Keratinocyte (primary cell): Measurements from ENCODE around the gene TMEM129. TPM values are rescaled to one million over a fixed set of nuclear protein-coding genes. Genes with fewer than 3 reads are reported as not detected.

Experiments used
- DNase-seq: peaks from one replicate; pipeline ENCODE4 v3.0.0-alpha.2; 2011; ENCODE audit warnings: low read depth, missing footprints, low spot score
- FAIRE-seq: peaks from 2 replicates; lab custom pipeline; 2011; peaks lifted over from hg19 to GRCh38; lab: Jason Lieb, UNC
- H2AFZ ChIP-seq: 2 replicates; pipeline ENCODE4 v1.6.0; 2012; ENCODE audit warnings: low read length, control low read depth, inconsistent platforms; ENCODE audit not compliant: control insufficient read depth
- H3K27ac ChIP-seq: 2 replicates; pipeline ENCODE4 v1.5.1; 2011; ENCODE audit warnings: low read length; ENCODE audit not compliant: control insufficient read depth, insufficient read depth
- H3K27me3 ChIP-seq: 3 replicates; pipeline ENCODE4 v1.6.0; 2011; ENCODE audit warnings: low read length; ENCODE audit not compliant: control insufficient read depth, insufficient read depth; ENCODE audit errors: extremely low read depth
- H3K36me3 ChIP-seq, 2 experiments: 2 replicates in 1 of 2; 3 replicates in 1 of 2; pipeline ENCODE4 v1.5.1; 2011; ENCODE audit warnings: low read length in 2 of 2, mild to moderate bottlenecking in 1 of 2; ENCODE audit not compliant: control insufficient read depth in 2 of 2, insufficient read depth in 2 of 2; ENCODE audit errors: extremely low read depth in 1 of 2
- H3K4me1 ChIP-seq: 3 replicates; pipeline ENCODE4 v1.5.1; 2011; ENCODE audit warnings: low read length; ENCODE audit not compliant: control insufficient read depth, insufficient read depth; ENCODE audit errors: extremely low read depth
- H3K4me2 ChIP-seq: 3 replicates; pipeline ENCODE4 v1.6.0; 2011; ENCODE audit warnings: low read depth, low read length; ENCODE audit not compliant: control insufficient read depth, insufficient read depth; ENCODE audit errors: extremely low read depth
- H3K4me3 ChIP-seq, 3 experiments: fragments of 200-600 bp in 1 of 3; sonication (generic) in 1 of 3; 2 replicates in 2 of 3; 3 replicates in 1 of 3; pipeline ENCODE4 v1.5.1; 2011 to 2016; ENCODE audit warnings: low read length in 3 of 3, mild to moderate bottlenecking in 3 of 3, control low read depth in 2 of 3, inconsistent platforms in 1 of 3, low read depth in 1 of 3, mixed read lengths in 1 of 3, mixed run types in 1 of 3, moderate library complexity in 1 of 3; ENCODE audit not compliant: control insufficient read depth in 2 of 3, insufficient read depth in 2 of 3; ENCODE audit errors: extremely low read depth in 1 of 3
- H3K79me2 ChIP-seq: 2 replicates; pipeline ENCODE4 v1.6.0; 2012; ENCODE audit warnings: low read length; ENCODE audit not compliant: control insufficient read depth, insufficient read depth
- H3K9ac ChIP-seq: 3 replicates; pipeline ENCODE4 v1.6.0; 2011; ENCODE audit warnings: low read length; ENCODE audit not compliant: control insufficient read depth, insufficient read depth; ENCODE audit errors: extremely low read depth
- H3K9me1 ChIP-seq: 3 replicates; pipeline ENCODE4 v1.6.0; 2011; ENCODE audit warnings: low read length; ENCODE audit not compliant: control insufficient read depth, insufficient read depth; ENCODE audit errors: extremely low read depth
- H3K9me3 ChIP-seq: 2 replicates; pipeline ENCODE4 v1.5.1; 2012; ENCODE audit warnings: low read depth, low read length; ENCODE audit not compliant: control insufficient read depth
- H4K20me1 ChIP-seq: 3 replicates; pipeline ENCODE4 v1.6.0; 2011; ENCODE audit warnings: low read length; ENCODE audit not compliant: control insufficient read depth, insufficient read depth; ENCODE audit errors: extremely low read depth
- EZH2 ChIP-seq: IDR thresholded peaks from one replicate; pipeline ENCODE4 v1.6.1; 2012; ENCODE audit warnings: inconsistent platforms, mild to moderate bottlenecking, low read length, moderate library complexity
- dilution Hi-C: fragments of 300-500 bp; cut with MboI; formaldehyde crosslinking; loops from one replicate; pipeline ENCODE4 v1.7.0; 2020; ENCODE audit warnings: low sequenced_read_pairs; ENCODE audit not compliant: extremely low pct_ligation_motif_present
- polyA plus RNA-seq, 5 experiments: library from polyadenylated mRNA; depleted of rRNA in 3 of 5; stranded (reverse) in 3 of 5; stranded (forward) in 1 of 5; unstranded in 1 of 5; fragments of >200 nt; gene quantifications; 1 replicate in 1 of 5; 2 replicates in 3 of 5; 3 replicates in 1 of 5; pipeline versions ENCODE4 v1.2.1 to v1.2.3, GENCODE V29; 2011 to 2012; ENCODE audit warnings: missing spikeins in 2 of 5, low read depth in 1 of 5, low replicate concordance in 1 of 5
- TF ChIP-seq, protein P1 (sequence below), 3 experiments: IDR thresholded peaks in 1 of 3; conservative IDR thresholded peaks in 1 of 3; optimal IDR thresholded peaks in 1 of 3; 2 replicates in 2 of 3; 3 replicates in 1 of 3; pipeline versions ENCODE3 to v1.5.1; 2011; ENCODE audit warnings: low read length in 3 of 3, mild to moderate bottlenecking in 3 of 3, moderate library complexity in 2 of 3, control low read depth in 1 of 3, inconsistent platforms in 1 of 3; ENCODE audit not compliant: insufficient read depth in 2 of 3; ENCODE audit errors: extremely low read depth in 1 of 3

The TMEM129 gene
- polyA plus RNA-seq, 1 donor (not counting 4 experiments of a cell fraction or from before 2014, with no cell fraction given), result 11.7 TPM

GRCh38 chr4:1765409-1766072 is 44.4 kb upstream of the TMEM129 start:
- no peaks in the 10 kb centered on the region for H4K20me1 ChIP-seq
- no peak for DNase-seq
- no peak overlapping the region for H3K27ac ChIP-seq
- no peak overlapping the region for H3K4me3 ChIP-seq
- no peak for TF ChIP-seq EZH2
- TF ChIP-seq, protein P1, sequence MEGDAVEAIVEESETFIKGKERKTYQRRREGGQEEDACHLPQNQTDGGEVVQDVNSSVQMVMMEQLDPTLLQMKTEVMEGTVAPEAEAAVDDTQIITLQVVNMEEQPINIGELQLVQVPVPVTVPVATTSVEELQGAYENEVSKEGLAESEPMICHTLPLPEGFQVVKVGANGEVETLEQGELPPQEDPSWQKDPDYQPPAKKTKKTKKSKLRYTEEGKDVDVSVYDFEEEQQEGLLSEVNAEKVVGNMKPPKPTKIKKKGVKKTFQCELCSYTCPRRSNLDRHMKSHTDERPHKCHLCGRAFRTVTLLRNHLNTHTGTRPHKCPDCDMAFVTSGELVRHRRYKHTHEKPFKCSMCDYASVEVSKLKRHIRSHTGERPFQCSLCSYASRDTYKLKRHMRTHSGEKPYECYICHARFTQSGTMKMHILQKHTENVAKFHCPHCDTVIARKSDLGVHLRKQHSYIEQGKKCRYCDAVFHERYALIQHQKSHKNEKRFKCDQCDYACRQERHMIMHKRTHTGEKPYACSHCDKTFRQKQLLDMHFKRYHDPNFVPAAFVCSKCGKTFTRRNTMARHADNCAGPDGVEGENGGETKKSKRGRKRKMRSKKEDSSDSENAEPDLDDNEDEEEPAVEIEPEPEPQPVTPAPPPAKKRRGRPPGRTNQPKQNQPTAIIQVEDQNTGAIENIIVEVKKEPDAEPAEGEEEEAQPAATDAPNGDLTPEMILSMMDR (optimal IDR thresholded peaks at IDR 0.05 in 1 of 3, IDR thresholded peaks at IDR 0.05 in 1 of 3, conservative IDR thresholded peaks at IDR 0.05 in 1 of 3; ENCODE audit: extremely low read depth in 1 of 3, insufficient read depth in 2 of 3, low read length in 3 of 3), result no peak
- no peak for FAIRE-seq
- dilution Hi-C loops, result no loop called here
- no peaks in the 10 kb centered on the region for H3K79me2 ChIP-seq
- H3K9ac ChIP-seq, result no peak overlapping the region
- H3K27me3 ChIP-seq, result no peaks in the 10 kb centered on the region
- no peaks in the 10 kb centered on the region for H3K9me1 ChIP-seq
- H3K36me3 ChIP-seq, result no peaks in the 10 kb centered on the region
- H3K4me2 ChIP-seq, result no peak overlapping the region
- H3K9me3 ChIP-seq, result no peaks in the 10 kb centered on the region
- H3K4me1 ChIP-seq, result peaks cover 26% of the 10 kb centered on the region
- no peak overlapping the region for H2AFZ ChIP-seq

GRCh38 chr4:1764670-1765069 is 43.5 kb upstream of the TMEM129 start:
- H3K4me1 ChIP-seq, result peaks cover 32% of the 10 kb centered on the region
- H3K36me3 ChIP-seq, result no peaks in the 10 kb centered on the region
- no peaks in the 10 kb centered on the region for H3K9me3 ChIP-seq
- no peaks in the 10 kb centered on the region for H3K79me2 ChIP-seq
- H3K4me3 ChIP-seq, result no peak overlapping the region
- no peak overlapping the region for H3K4me2 ChIP-seq
- DNase-seq (no peak), FAIRE-seq (no peak)
- H4K20me1 ChIP-seq, result no peaks in the 10 kb centered on the region
- H3K9ac ChIP-seq, result no peak overlapping the region
- no peak for TF ChIP-seq EZH2
- TF ChIP-seq, protein P1 (optimal IDR thresholded peaks at IDR 0.05 in 1 of 3, IDR thresholded peaks at IDR 0.05 in 1 of 3, conservative IDR thresholded peaks at IDR 0.05 in 1 of 3; ENCODE audit: extremely low read depth in 1 of 3, insufficient read depth in 2 of 3, low read length in 3 of 3), result no peak
- no peaks in the 10 kb centered on the region for H3K27me3 ChIP-seq
- peaks cover 2% of the 10 kb centered on the region for H3K9me1 ChIP-seq
- H3K27ac ChIP-seq, result no peak overlapping the region
- no peak overlapping the region for H2AFZ ChIP-seq
- dilution Hi-C loops, result no loop called here
